Mucosa of gallbladder (tissue), 1 donor: ENCODE results near the gene WDR41. TPM values are rescaled to one million over a fixed set of nuclear protein-coding genes. Genes with fewer than 3 reads are reported as not detected.
"Not testable (repeated sequence)": the region's sequence is repeated elsewhere in the genome, so short reads cannot be mapped to it uniquely, and the experiment has no call there.

Source experiments
- DNase-seq: peaks from one replicate; pipeline ENCODE4 v3.0.0-alpha.2; 2020; ENCODE audit warnings: low spot score
- total RNA-seq: library from RNA; stranded (reverse); gene quantifications from one replicate; pipeline ENCODE4 v1.2.1, GENCODE V29; 2021
- donor health status: DM: no; HTN: no; CAD: no.

Gene WDR41
- total RNA-seq, 1 donor from 2014 or later = 30.1 TPM

DNA sequence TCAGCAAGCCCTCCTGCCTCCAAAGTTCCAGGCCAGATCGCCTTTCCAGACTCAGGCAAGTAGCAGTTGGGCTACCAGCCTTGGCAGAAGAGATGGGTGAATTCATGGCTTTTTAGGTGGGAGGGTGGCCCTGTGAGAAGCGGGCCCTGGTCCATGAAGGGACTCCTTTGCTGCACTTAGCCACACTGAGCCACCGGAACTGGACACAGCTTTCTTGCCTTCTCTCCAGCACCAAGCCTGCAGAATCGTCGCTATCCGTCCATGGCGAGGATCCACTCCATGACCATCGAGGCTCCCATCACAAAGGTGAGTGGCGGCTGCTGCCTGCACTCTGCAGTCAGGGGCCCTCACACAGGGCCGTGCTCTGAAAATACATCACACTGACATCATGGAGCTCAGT lies 85.0 kb downstream of the WDR41 start:
- DNase-seq = no peak

DNA sequence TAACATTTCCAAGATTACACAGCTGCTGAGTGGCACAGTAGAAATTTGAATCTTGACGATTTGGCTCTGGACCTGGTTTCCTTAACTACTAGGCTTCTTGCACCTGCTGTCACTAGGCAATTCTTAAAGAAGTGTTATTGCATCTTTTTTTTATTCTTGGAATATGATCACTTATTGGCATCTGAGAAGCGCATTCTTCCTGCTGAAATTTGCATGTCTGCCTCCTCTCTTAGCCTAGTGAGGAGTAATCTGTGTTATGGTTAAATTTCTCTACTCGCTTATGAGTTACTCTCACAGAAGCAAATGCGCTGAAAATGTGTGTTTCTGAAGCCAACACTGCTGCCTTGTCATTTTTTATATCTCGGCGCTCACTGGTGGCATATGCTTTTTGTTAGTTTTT lies 89.3 kb downstream of the WDR41 start:
- DNase-seq = no peak

DNA sequence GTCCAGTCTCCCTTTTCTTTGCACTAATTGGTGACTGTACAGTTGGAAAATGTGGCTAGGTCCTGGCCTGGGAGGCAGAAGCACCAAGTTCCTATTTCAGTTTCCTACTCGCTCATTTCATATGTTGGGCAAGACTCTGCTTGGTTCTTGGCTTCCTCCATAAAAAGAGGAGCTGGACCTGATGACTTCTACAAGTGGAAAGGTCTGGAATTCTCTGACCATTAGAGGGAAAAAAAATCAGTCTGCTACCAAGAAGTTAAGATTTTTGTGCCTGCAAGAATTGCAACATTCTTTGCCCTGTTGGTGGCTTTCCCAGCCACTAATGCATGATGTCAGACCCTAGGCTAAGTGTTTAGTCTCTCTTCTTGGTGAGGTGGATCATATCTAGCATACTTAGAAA lies 91.5 kb downstream of the WDR41 start:
- no peak for DNase-seq

DNA sequence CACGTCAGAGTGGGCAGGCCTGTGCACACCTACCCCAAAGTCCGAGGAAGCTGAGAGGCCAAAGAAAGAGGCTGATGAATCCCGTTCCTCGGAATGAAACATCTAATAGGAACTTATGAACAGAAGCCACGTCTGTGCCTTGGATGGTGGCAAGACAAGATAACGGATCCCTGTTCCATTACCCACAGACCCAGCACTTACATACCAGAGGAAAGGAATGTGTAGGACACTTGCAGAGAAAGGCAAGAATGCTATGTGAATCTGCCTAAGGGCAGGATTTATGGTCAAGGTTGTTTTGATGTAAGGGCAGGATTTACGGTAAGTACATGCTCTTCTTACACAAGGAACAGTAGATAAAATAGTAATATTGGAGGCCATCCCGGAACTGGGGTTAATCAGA lies 93.2 kb downstream of the WDR41 start:
- DNase-seq = no peak

DNA sequence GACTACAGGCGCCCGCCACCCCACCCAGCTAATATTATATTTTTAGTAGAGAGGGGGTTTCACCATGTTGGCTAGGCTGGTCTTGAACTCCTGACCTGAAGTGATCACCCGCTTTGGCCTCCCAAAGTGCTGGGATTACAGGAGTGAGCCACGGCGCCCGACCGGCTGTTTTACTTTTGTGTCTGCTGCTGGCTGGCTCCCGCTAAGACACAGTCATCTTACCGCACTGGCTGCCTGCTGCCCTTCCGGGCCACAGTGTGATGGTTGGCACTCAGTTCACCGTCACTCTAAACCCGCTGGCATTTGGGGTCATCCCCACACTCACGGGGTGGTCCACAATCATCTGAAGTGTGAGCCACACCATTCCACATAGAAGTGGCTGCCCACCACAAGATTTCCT lies 93.7 kb downstream of the WDR41 start:
- no peak for DNase-seq

DNA sequence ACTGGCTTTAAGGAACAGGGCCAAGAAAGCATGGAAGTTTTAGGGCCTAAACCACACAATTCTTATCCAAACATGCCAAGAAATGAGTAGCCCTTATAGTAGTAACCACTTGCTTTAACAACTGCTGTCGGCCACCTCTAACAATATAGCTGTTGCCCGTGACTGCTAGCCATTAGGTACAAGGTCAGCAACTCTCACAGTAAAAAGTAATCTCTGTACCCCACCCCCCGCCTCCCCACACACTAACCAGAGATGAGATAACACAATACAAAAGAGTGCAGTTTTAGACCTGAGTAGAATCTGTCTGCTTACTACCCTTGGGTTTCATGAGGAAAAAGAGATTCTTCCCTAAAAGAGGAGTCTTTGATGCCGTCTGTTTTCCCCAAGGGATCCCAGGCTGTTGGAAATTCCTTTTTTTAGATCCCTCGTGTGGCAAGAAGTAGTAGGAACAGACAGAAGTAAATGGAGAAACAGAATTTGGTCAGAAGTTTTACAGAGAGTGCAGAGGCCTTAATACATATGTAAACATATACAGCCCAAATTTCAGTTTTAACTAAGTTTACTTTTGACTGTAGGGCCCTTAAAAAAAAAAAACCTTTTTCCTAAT lies 94.3 kb downstream of the WDR41 start:
- DNase-seq = no peak

DNA sequence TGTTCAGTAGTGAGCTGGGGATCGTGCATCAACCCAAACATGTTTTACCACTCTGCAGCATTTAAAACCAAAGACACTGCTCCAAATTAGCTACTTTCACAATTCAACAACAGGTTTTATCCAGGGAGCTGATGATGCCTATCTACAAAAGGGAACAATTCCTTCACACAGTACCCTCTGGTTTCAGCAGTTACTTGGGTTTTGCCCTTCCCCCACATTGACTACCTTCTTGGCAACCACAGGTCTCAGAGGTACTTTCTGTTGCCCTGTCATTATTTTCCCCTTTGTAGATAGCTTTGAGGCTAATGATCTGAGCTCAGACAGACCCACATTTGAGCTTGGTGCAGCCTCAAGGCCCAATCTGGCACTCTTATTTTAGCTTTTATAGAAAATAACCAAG lies 96.1 kb downstream of the WDR41 start:
- no peak for DNase-seq

DNA sequence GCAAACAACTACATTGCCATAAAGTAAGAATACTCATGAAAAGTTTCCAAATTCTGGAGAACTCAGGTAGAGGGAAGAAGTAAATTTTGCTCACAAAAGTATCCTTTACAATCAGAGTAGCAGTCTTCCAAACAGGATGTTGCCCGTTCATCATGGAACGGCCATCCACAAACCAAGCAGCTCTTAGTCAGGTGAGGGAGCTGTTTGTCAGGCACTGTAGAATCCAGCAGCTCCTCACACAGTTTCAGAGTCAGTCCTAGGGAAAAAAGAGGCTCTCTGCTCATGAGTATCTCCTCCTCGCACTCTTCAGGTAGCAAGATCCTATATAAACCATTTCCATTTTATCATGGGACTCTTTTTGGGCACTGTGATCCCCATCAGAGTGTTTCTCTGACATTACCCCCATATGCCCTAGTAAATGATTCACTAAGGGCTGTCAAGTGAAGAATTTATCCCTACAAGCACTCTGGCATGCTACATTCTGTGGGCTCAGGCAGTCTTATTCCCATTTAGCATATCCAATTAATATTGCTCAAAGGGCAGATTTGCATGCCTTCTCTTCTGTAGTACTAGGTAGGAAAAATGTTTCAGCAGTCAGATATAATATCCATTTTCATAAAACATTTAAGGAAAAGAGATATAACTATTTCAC lies 97.9 kb downstream of the WDR41 start:
- no peak for DNase-seq

DNA sequence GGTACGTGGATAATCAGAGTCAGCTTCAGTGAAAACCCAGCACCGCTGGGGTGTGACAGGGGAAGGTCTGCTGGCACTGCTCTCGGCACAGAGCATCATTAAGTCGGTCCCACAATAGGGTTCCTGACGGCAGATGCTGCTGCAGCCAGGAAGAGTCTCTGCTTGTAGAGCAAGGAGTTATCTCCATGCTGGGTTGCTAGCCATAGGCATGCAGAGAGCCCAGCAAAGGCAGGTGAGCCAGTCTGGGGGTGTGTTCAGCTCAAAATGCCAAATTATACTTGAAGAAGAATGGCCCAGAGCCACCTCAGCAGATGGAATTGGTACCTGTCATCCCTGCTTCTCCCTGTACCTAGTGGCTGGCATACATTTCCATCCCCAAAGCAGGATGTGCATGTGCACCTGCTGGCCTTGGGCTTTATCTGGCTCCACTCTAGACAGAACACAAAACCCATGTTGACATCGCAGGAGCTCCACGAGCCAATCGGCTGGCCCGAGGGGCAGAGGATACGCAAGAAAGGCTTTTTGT lies 100.8 kb downstream of the WDR41 start:
- DNase-seq = no peak

DNA sequence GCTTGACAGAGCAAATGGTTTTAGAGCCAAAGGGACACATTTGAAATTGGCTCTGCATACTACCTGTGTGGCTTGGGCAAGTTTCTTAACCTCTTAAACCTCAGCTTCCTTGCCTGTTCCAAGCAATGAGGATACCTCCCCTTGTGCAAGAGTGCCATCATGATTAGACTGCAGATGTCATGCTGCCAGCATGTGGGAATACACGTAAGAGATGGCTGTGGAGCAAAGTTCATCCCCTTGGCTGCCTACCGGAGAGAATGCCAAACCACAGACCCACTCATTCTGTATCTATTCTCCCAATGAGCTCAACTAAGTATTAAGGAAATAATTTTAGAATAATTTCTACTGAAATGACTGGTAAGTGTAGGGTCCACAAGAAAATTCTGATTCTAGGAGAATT lies 101.3 kb downstream of the WDR41 start:
- no peak for DNase-seq

DNA sequence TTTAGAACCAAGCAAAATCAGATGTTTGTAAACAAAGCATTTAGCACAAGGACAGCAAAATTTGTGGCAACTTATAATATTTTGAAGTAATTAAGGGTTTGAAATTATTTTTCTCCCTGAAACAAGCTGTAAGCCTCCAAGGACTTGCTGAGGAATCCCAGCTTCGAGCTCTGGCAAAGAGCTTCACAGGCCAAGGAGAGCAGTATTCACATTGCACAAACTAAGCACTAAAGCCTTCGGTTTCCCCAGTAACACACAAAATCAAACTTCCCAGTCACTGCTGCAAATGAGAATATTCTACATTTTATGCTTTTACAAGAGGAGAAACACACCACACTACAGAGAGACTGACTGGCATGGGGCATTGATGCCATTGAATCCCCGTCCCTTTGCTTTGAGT lies 101.9 kb downstream of the WDR41 start:
- DNase-seq = no peak

DNA sequence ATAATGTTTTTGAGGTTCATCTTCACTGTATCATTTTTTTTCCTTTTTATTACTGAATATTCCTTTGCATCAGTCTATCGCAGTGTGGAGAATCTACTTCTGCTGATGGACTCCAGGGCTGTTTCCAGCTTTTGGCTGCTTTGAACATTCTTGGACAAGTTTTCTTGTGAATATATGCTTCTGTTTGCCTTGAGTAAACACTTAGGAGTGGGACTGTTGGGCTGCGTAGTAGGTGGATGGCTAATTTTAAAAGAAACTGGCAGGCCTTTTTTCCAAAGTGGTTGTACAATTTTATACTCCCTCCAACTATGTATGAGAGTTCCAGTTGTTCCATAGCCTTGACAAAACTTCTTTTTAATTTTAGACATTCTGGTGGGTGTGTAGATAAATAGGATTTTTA lies 102.4 kb downstream of the WDR41 start:
- DNase-seq = no peak

DNA sequence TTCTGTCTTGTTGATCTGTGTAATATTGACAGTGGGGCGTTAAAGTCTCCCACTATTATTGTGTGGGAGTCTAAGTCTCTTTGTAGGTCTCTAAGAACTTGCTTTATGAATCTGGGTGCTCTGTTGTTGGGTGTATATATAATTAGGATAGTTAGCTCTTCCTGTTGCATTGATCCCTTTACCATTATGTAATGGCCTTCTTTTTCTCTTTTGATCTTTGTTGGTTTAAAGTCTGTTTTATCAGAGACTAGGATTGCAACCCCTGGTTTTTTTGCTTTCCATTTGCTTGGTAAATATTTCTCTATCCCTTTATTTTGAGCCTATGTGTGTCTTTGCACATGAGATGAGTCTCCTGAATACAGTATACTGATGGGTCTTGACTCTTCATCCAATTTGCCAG lies 105.8 kb downstream of the WDR41 start:
- not testable (repeated sequence) for DNase-seq

DNA sequence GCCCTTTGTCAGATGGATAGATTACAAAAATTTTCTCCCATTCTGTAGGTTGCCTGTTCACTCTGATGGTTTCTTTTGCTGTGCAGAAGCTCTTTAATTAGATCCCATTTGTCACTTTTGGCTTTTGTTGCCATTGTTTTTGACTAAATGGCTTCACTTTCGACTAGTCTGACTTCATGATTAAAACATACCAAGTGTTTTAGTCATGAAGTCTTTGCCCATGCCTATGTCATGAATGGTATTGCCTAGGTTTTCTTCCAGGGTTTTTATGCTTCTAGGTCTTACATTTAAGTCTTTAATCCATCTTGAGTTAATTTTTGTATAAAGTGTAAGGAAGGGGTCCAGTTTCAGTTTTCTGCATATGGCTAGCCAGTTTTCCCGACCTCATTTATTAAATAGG lies 108.8 kb downstream of the WDR41 start:
- not testable (repeated sequence) for DNase-seq

Other genes starting within 250 kb of the WDR41 start
- not detected for gene OTP, start 146.4 kb upstream of the WDR41 start, total RNA-seq